ENCODE data around the gene HMGCS2.

Gene HMGCS2

DNA sequence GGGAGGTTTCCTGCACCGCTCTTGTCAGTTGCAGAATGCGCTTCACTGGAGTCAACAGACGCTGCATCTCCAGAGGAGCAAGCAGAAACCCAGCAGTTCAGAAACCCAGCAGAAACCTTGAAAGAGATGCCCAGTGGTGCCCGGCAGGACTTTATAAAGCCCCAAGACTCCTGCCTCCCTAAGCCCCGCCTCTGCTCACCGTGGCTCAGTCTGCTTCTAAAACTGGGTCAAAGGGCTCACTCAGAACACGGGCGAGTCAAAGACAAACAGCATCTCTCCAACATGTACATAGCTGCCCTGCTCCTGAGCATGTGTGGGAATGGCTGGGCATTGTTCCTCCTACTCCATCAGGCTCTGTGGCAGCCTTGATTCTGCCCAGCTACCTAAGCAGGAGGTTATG lies at the start of gene HMGCS2:
TSS of gene HMGCS2 (minus strand) at position 128 of the 400 bp plus-strand sequence. CDS start at position 67, 61 bp downstream.
- no peak for DNase-seq

- DNase-seq: no peak
Observed at GRCh38 chr1:119818181-119818580, 49.5 kb upstream of the HMGCS2 start.

GRCh38 chr1:119816407-119816806 lies 47.7 kb upstream of the HMGCS2 start:
- no peak for DNase-seq

GRCh38 chr1:119815928-119816327 lies 47.2 kb upstream of the HMGCS2 start:
- DNase-seq: no peak

DNA sequence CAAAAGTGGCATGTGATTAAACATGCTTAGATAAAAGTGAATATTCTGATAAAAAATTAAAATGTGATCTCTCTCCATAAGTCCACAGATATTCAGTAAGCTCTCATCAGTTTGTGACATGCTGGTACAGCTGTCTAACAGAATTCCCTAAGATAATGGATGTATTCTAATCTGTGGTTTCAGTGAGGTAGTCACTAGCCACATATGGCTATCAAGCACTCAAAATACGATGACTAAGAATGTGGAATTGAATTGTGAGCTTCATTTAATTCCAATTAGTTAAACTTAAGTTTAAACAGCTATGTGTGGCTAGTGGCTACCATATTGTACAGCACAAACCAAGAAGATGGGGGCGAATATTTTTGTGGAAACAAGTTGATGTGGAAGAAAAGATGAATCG lies 46.7 kb upstream of the HMGCS2 start:
- DNase-seq: peak; percentile 55

DNA sequence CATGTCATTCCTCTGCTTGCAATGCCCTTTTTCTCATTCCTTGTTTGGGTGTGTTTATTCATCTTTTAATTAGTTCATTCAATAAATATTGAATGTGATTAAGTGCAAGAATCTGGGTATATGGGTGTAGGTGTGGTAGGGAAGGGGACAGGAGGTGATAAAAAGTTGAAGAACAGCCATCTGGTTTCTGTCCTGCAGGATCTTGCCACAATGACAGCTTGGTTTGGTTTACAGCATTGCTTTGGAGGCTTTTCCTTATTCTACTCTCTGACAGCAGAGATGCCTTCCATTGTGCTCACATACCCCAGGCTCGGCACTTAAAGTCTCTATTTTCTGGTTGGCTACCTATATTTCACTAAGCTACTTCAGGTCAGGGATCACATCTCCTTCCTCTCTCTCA lies 45.6 kb upstream of the HMGCS2 start:
- no peak for DNase-seq

GRCh38 chr1:119811985-119812557 lies 43.4 kb upstream of the HMGCS2 start:
- DNase-seq: no peak

- DNase-seq: no peak
Observed at GRCh38 chr1:119811387-119811786, 42.7 kb upstream of the HMGCS2 start, which contains the start of gene REG4. Gene REG4, minus strand, starts transcription at chr1:119811460. Its CDS starts 2,691 bp downstream, at chr1:119808769.

- DNase-seq: peak; percentile 87
Observed at GRCh38 chr1:119808972-119809550, 40.4 kb upstream of the HMGCS2 start.

GRCh38 chr1:119808491-119808890 lies 39.8 kb upstream of the HMGCS2 start:
- no peak for DNase-seq

DNA sequence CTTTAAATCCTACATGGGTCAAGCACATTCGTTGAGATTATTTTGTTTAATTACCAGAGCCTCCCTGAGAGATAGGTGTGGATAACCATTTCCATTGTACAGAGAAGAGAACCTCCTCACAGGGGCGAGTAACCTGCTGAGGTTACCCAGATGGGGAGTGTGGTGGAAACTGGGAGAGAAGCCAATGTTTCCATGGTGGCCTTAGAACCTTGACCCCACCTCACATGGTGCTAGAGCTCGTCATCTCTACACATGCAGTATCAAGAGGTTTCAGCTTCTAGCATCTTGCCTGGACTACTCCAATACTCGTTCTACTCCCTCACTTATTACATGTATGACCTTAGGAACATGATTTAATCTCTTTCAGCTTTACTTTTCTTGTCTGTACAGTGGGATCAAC lies 37.8 kb upstream of the HMGCS2 start:
- DNase-seq: no peak

- DNase-seq: no peak
Observed at GRCh38 chr1:119805746-119806145, 37.0 kb upstream of the HMGCS2 start.

GRCh38 chr1:119805247-119805646 lies 36.5 kb upstream of the HMGCS2 start:
- DNase-seq: no peak

DNA sequence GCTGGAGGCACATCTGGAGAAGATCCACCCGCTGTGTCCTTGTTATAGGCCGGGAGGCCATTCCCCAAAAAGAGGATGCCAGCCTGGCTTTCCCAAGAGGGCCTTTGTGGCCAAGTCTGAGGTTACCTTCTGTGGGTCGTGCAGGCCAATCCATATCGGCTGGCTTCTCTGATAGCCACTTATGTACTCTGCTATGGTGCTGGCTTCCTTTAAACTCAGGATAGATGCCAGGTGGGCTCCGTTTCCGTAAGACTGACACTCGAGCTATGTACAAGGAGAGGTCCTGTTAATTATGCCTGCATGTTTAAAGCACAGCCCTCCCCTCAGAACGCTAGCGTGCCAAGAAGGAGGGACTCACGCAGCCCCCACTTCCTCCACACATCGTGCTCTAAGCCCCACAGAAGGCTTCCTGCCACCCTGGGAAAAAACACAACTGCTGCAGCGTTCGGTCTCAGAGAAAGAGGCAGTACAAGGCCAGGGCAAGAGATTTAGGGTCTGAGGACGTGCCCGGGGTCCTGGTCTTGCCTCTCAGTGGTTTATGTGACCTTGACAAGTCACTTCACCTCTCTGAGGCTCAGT lies 31.0 kb upstream of the HMGCS2 start:
- DNase-seq: no peak

DNA sequence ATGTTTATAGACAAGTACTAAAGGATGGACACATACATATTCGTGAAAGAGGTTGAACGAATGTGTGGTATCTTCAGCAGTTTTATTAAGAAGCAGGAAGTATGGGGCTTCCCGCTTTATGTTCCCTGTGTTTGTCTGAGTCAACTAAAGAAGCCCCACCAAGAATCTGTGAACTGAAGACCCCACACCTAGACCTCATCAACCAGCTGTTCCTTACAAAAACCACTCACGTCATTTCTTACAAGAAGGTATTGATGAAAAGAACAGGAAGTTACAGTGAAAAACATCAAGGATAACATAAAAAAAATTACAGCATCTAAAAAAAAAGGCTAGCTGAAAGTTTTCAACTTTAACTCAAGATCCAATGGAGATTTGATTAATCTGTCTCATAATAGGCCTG lies 30.3 kb upstream of the HMGCS2 start:
- no peak for DNase-seq

- peak; percentile 50 for DNase-seq
Observed at GRCh38 chr1:119797606-119798005, 28.9 kb upstream of the HMGCS2 start.

DNA sequence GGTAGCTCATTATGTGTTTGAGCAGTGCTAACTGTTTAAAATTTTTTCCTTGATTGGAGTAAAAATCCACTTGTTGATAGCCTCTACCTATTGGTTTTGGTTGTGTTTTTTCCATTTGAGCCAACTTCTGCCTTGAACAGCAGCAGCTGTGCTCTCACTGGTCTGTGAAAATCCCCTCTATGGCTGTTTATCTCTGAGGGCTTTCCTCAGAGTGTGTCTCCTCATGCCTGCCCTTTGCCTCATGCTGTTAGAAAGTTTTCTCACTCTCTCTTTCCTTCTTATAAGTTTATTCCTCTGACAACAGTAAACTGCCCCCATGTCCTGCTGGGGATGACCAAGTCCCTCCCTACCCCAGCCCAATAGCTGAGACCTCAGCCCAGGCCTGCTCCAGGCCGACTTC lies 28.5 kb upstream of the HMGCS2 start:
- DNase-seq: peak; percentile 16

- no peak for DNase-seq
Observed at GRCh38 chr1:119795261-119796200, 26.8 kb upstream of the HMGCS2 start.

- DNase-seq: no peak
Observed at GRCh38 chr1:119794876-119795240, 26.2 kb upstream of the HMGCS2 start.

DNA sequence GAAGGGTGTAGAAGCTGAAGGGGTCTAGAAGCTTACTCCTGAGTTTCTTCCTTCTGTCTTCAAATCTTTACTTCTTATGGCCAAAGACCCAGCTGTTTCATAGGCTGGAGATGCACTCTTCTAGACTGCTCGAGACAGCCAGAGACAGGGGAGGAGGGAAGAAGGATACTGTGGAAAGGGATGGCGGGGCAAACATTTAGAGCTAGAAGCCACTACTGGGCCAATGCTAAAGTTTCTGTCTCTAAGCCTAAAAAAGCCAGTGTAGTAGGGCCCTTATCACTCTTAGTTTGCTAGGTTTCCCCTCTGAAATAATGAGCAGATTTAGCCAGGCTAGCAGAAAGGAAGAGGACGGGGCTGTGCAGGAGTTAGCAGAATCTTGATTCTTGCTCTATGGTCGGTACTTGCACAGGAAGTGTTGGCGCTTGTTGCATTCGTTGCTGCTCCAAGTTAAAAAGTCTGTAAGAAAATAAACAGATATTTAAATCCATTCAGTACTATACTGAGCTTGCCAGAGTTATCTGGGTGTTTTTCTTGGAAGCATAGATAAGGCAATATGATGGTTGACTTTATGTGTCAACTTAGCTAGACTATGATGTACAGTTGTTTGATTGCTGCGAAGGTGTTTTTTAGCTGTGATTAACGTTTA lies 25.6 kb upstream of the HMGCS2 start:
- no peak for DNase-seq

GRCh38 chr1:119791377-119791776 lies 22.7 kb upstream of the HMGCS2 start:
- DNase-seq: no peak

- DNase-seq: no peak
Observed at GRCh38 chr1:119790451-119791198, 21.9 kb upstream of the HMGCS2 start.
